Mesenchymal stem cell (in vitro differentiated cells and primary cell): ENCODE data around the gene UBE2J1.
A peak's percentile ranks its signal among the peaks of the same experiment; 100 is the strongest.

ENCODE experiments used
- DNase-seq: peaks from one replicate; pipeline ENCODE4 v3.0.0-alpha.2; 2013
- H2AFZ ChIP-seq: one replicate; pipeline ENCODE4 v1.6.1; 2013; ENCODE audit warnings: low read depth, mild to moderate bottlenecking, control low read depth, inconsistent platforms, low read length, moderate library complexity
- H2AK5ac ChIP-seq: 2 replicates; pipeline ENCODE4 v1.6.1; 2013; ENCODE audit warnings: low read length, moderate library complexity, mild to moderate bottlenecking, inconsistent platforms; ENCODE audit not compliant: severe bottlenecking
- H2BK120ac ChIP-seq: one replicate; pipeline ENCODE4 v1.6.1; 2013; ENCODE audit warnings: low read depth, mild to moderate bottlenecking, inconsistent platforms, low read length, moderate library complexity
- H2BK12ac ChIP-seq, 2 experiments: one replicate each; pipeline ENCODE4 v1.6.1; 2013; ENCODE audit warnings: inconsistent platforms in 2 of 2, low read length in 2 of 2, mild to moderate bottlenecking in 2 of 2, moderate library complexity in 2 of 2, control low read depth in 1 of 2
- H2BK15ac ChIP-seq: one replicate; pipeline ENCODE4 v1.6.1; 2013; ENCODE audit warnings: mild to moderate bottlenecking, low read depth, inconsistent platforms; ENCODE audit not compliant: poor library complexity, severe bottlenecking
- H2BK5ac ChIP-seq: 2 replicates; pipeline ENCODE4 v1.6.1; 2013; ENCODE audit warnings: low read depth, mild to moderate bottlenecking, low read length, control low read depth, inconsistent platforms; ENCODE audit not compliant: poor library complexity, severe bottlenecking
- H3K14ac ChIP-seq, 2 experiments: one replicate each; pipeline ENCODE4 v1.6.1; 2013; ENCODE audit warnings: inconsistent platforms in 2 of 2, low read length in 2 of 2, control low read depth in 1 of 2, mild to moderate bottlenecking in 1 of 2, moderate library complexity in 1 of 2
- H3K18ac ChIP-seq, 2 experiments: one replicate each; pipeline ENCODE4 v1.6.1; 2013; ENCODE audit warnings: inconsistent platforms in 2 of 2, low read length in 2 of 2, control low read depth in 1 of 2, low read depth in 1 of 2, mild to moderate bottlenecking in 1 of 2
- H3K23ac ChIP-seq, 2 experiments: one replicate each; pipeline ENCODE4 v1.6.1; 2013; ENCODE audit warnings: inconsistent platforms in 2 of 2, low read length in 2 of 2, mild to moderate bottlenecking in 2 of 2, moderate library complexity in 2 of 2, control low read depth in 1 of 2
- H3K27ac ChIP-seq: 2 replicates; pipeline ENCODE4 v1.5.1; 2013; ENCODE audit warnings: mild to moderate bottlenecking, moderate library complexity, low read length, control low read depth, inconsistent platforms; ENCODE audit not compliant: poor library complexity, severe bottlenecking
- H3K27me3 ChIP-seq, 2 experiments: 2 replicates each; pipeline versions ENCODE4 v1.6.1 to v1.7.0; 2013; ENCODE audit warnings: low read length in 2 of 2, mild to moderate bottlenecking in 2 of 2, moderate library complexity in 2 of 2, control low read depth in 1 of 2, inconsistent platforms in 1 of 2; ENCODE audit not compliant: control insufficient read depth in 1 of 2, insufficient read depth in 1 of 2
- H3K36me3 ChIP-seq, 2 experiments: 2 replicates each; pipeline versions ENCODE4 v1.6.1 to v1.7.0; 2013; ENCODE audit warnings: low read length in 2 of 2, control low read depth in 1 of 2, inconsistent platforms in 1 of 2, low read depth in 1 of 2, mild to moderate bottlenecking in 1 of 2; ENCODE audit not compliant: insufficient read depth in 2 of 2, control insufficient read depth in 1 of 2
- H3K4ac ChIP-seq, 2 experiments: one replicate each; pipeline ENCODE4 v1.6.1; 2013; ENCODE audit warnings: inconsistent platforms in 2 of 2, low read length in 2 of 2, mild to moderate bottlenecking in 2 of 2, moderate library complexity in 2 of 2, control low read depth in 1 of 2, low read depth in 1 of 2
- H3K4me1 ChIP-seq: 2 replicates; pipeline ENCODE4 v1.6.1; 2013; ENCODE audit warnings: low read depth, low read length, control low read depth; ENCODE audit not compliant: control insufficient read depth, insufficient read depth
- H3K4me2 ChIP-seq: 2 replicates; pipeline ENCODE4 v1.6.1; 2013; ENCODE audit warnings: low read length, mild to moderate bottlenecking, inconsistent platforms; ENCODE audit not compliant: poor library complexity, severe bottlenecking
- H3K4me3 ChIP-seq, 2 experiments: 2 replicates each; pipeline versions ENCODE4 v1.5.1 to v1.7.0; 2013; ENCODE audit warnings: low read length in 2 of 2, mild to moderate bottlenecking in 2 of 2, control low read depth in 1 of 2, low read depth in 1 of 2; ENCODE audit not compliant: insufficient read depth in 1 of 2
- H3K79me1 ChIP-seq: replicated peaks from 2 replicates; pipeline ENCODE4 v1.6.1; 2013; ENCODE audit warnings: mild to moderate bottlenecking, control low read depth, low read length, inconsistent platforms; ENCODE audit not compliant: poor library complexity, severe bottlenecking
- H3K9ac ChIP-seq: 2 replicates; pipeline ENCODE4 v1.7.0; 2013; ENCODE audit warnings: mild to moderate bottlenecking, low read length, moderate library complexity
- H3K9me3 ChIP-seq: 2 replicates; pipeline ENCODE4 v1.7.0; 2013; ENCODE audit warnings: mild to moderate bottlenecking, low read length; ENCODE audit not compliant: control insufficient read depth
- H4K8ac ChIP-seq: one replicate; pipeline ENCODE4 v1.6.1; 2013; ENCODE audit warnings: inconsistent platforms, mild to moderate bottlenecking, low read length, moderate library complexity
- H4K91ac ChIP-seq: one replicate; pipeline ENCODE4 v1.6.1; 2013; ENCODE audit warnings: mild to moderate bottlenecking, low read length, inconsistent platforms
- WGBS: methylation state at CpG from one replicate; pipeline ENCODE4 v1.1.7; 2013; ENCODE audit warnings: mixed read lengths; 5-methylcytosine and 5-hydroxymethylcytosine counted together

The UBE2J1 gene

GRCh38 chr6:89387516-89388201 is 35.1 kb upstream of the UBE2J1 start:
- WGBS, result 89% methylated on average over 9 of the region's 9 CpGs
- no peak overlapping the region for H3K27ac ChIP-seq

DNA sequence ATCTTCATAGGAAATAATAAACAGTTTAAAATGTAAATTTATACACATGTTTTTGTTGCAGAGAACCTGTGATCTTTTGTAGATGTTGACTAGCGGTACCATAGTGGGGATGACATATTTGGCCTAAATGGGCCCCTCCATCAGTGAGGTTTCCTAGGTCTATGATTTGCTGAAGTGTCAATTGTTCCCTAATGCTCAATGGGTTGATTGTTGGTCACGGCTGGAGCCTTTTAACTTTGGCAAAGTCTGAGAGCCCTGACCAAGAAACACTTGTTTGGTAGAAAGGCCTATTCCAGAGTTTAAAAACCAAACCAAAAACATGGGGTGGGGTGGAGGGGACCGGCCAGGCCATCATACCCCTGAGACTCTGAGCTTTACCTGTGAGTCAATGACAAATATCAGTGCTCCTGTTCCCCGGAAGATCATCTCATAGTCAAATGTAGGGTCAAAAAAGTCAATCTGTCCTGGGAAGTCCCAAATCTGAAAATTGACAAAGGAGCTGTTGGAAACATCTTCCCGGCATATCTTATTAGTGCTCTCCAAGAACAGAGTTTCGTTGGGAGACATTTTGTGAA is 34.5 kb upstream of the UBE2J1 start:
- Histone ChIP-seq H4K8ac (no peak overlapping the region), H3K18ac (no peak overlapping the region), H2BK5ac (no peak overlapping the region), H4K91ac (no peak overlapping the region), H3K27me3 (no peaks in the 10 kb centered on the region), H3K9ac (no peak overlapping the region), H2BK120ac (no peak overlapping the region), H2BK15ac (no peak overlapping the region), H3K36me3 (no peaks in the 10 kb centered on the region), H3K14ac (no peak overlapping the region), H3K4me2 (no peak overlapping the region), H3K4ac (no peak overlapping the region), H3K23ac (no peak overlapping the region), H3K9me3 (no peaks in the 10 kb centered on the region), H2BK12ac (no peak overlapping the region), H3K79me1 (no peaks in the 10 kb centered on the region), H3K27ac (no peak overlapping the region), H3K4me1 (peaks cover 2% of the 10 kb centered on the region), H3K4me3 (no peak overlapping the region), H2AK5ac (no peak overlapping the region), H2AFZ (no peak overlapping the region)
- no peak for DNase-seq
- 91% methylated on average over 6 of the region's 6 CpGs for WGBS

More at GRCh38 chr6:89387516-89388201, 35.1 kb upstream of the UBE2J1 start:
- H2BK120ac ChIP-seq, result no peak overlapping the region
- H3K4me1 ChIP-seq, result peaks cover 2% of the 10 kb centered on the region
- H3K79me1 ChIP-seq, result no peaks in the 10 kb centered on the region
- no peaks in the 10 kb centered on the region for H3K9me3 ChIP-seq
- DNase-seq, result no peak
- no peak overlapping the region for H3K18ac ChIP-seq
- no peak overlapping the region for H2BK15ac ChIP-seq
- no peak overlapping the region for H3K23ac ChIP-seq
- H3K4me2 ChIP-seq, result no peak overlapping the region
- H3K9ac ChIP-seq, result no peak overlapping the region
- H4K91ac ChIP-seq, result no peak overlapping the region
- no peak overlapping the region for H2BK12ac ChIP-seq
- H3K4ac ChIP-seq, result no peak overlapping the region
- no peak overlapping the region for H2AFZ ChIP-seq
- H3K27me3 ChIP-seq, result no peaks in the 10 kb centered on the region
- no peak overlapping the region for H2BK5ac ChIP-seq
- H2AK5ac ChIP-seq, result no peak overlapping the region
- no peak overlapping the region for H3K4me3 ChIP-seq
- no peaks in the 10 kb centered on the region for H3K36me3 ChIP-seq
- no peak overlapping the region for H4K8ac ChIP-seq
- no peak overlapping the region for H3K14ac ChIP-seq

DNA sequence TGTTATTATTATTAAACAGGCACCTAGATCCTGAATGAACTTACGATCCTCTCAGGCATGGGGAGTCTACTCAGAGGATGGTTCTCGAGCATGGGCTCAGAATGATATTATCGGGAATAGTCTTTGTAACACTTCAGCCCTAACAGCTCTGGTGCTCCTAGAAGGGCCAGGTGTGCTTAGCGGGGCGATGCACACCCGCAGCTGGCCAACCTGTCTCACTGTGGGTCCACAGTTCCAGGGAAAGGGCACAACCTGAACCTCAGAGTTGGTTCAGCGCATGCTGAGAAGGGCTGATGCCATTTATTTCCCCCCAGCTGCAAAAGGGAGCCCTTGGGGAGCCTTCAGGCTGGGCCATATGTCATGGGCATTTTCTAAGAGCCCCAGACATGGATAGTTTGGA is 33.3 kb upstream of the UBE2J1 start:
- peaks cover 2% of the 10 kb centered on the region for H3K4me1 ChIP-seq
- H3K14ac ChIP-seq, result no peak overlapping the region

GRCh38 chr6:89385156-89385667 is 32.7 kb upstream of the UBE2J1 start:
- Histone ChIP-seq H3K18ac (no peak overlapping the region), H3K27ac (no peak overlapping the region), H3K27me3 (no peaks in the 10 kb centered on the region), H3K9ac (no peak overlapping the region), H2AK5ac (no peak overlapping the region), H2BK120ac (no peak overlapping the region), H4K91ac (peak overlapping the region; percentile 46), H4K8ac (no peak overlapping the region), H2BK15ac (no peak overlapping the region), H3K23ac (no peak overlapping the region), H2BK5ac (no peak overlapping the region), H3K14ac (no peak overlapping the region), H2AFZ (no peak overlapping the region), H3K36me3 (no peaks in the 10 kb centered on the region), H3K4me1 (peaks cover 2% of the 10 kb centered on the region), H3K9me3 (no peaks in the 10 kb centered on the region), H3K4me2 (no peak overlapping the region), H3K79me1 (no peaks in the 10 kb centered on the region), H3K4ac (no peak overlapping the region), H2BK12ac (no peak overlapping the region), H3K4me3 (no peak overlapping the region)
- no peak for DNase-seq
- WGBS, result 67% methylated on average over 3 of the region's 5 CpGs

More for the DNA sequence above, 33.3 kb upstream of the UBE2J1 start:
- Histone ChIP-seq H4K91ac (no peak overlapping the region), H3K4ac (no peak overlapping the region), H2AK5ac (no peak overlapping the region), H3K4me2 (no peak overlapping the region), H2AFZ (no peak overlapping the region), H3K23ac (no peak overlapping the region), H3K79me1 (no peaks in the 10 kb centered on the region), H3K4me3 (no peak overlapping the region), H2BK15ac (no peak overlapping the region), H3K27me3 (no peaks in the 10 kb centered on the region), H3K36me3 (no peaks in the 10 kb centered on the region), H2BK12ac (no peak overlapping the region), H3K27ac (no peak overlapping the region), H3K9ac (no peak overlapping the region), H3K18ac (no peak overlapping the region), H2BK5ac (no peak overlapping the region), H3K9me3 (no peaks in the 10 kb centered on the region), H2BK120ac (no peak overlapping the region), H4K8ac (no peak overlapping the region)
- 98% methylated on average over 7 of the region's 7 CpGs for WGBS
- DNase-seq, result no peak
